ENCODE results near the gene S100A16.

The S100A16 gene

DNA sequence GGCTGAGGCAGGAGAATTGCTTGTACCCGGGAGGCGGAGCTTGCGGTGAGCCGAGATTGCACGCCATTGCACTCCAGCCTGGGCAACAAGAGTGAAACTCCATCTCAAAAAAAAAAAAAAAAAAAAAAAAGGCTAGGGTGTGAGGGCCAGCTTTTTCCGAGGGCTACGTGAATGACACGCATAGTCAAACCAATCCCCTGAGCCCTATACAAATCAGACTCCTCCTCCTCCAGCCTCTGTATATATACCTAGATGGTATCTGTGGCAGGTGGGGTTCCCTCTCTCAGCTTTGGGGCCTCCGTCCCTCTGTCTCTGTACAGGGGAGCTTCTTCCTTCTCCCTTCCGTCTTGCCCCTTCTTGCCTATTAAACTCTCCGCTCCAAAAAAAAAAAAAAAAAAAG, 6.7 kb downstream of the S100A16 start:
- no peak overlapping the region for H3K27ac ChIP-seq
- no peaks in the 10 kb centered on the region for H3K36me3 ChIP-seq

DNA sequence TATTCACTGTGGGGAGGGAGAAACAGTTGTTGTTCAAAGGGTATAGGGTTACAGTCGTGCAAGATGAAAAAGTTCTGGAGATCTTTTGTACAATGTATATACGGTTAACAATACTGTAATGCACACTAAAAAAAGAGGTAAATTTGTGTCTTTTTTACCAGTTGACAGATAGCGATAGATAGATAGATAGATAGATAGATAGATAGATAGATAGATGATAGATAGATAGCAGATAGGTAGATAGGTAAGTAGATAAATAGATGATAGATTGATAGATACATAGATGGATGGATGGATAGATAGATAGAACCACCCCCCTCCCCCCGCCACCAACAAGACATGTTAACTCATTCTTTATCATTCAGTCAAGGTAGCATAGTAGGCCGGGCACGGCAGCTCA, 10.2 kb downstream of the S100A16 start:
- TF ChIP-seq CTCF (IDR thresholded peaks at IDR 0.05), result no peak
- Histone ChIP-seq H3K36me3 (no peaks in the 10 kb centered on the region), H3K4me1 (ENCODE audit: control insufficient read depth in 1 of 2, insufficient read depth in 1 of 2, low read depth in 1 of 2, low read length in 1 of 2) (peaks cover 2 to 12% of the 10 kb centered on the region in 2 experiments), H3K27ac (no peak overlapping the region), H3K27me3 (peaks cover 71% of the 10 kb centered on the region), H3K4me3 (ENCODE audit: low read depth in 1 of 2, low read length in 1 of 2) (no peak overlapping the region), H3K9me3 (no peaks in the 10 kb centered on the region)

More for the DNA sequence above, 6.7 kb downstream of the S100A16 start:
- no peak overlapping the region for H3K4me3 ChIP-seq (ENCODE audit: low read depth in 1 of 2, low read length in 1 of 2)
- no peaks in the 10 kb centered on the region for H3K9me3 ChIP-seq
- no peak for TF ChIP-seq CTCF (IDR thresholded peaks at IDR 0.05)
- peaks cover 2 to 8% of the 10 kb centered on the region in 2 experiments for H3K4me1 ChIP-seq (ENCODE audit: control insufficient read depth in 1 of 2, insufficient read depth in 1 of 2, low read depth in 1 of 2, low read length in 1 of 2)
- peaks cover 65% of the 10 kb centered on the region for H3K27me3 ChIP-seq

- H3K4me1 ChIP-seq (ENCODE audit: control insufficient read depth in 1 of 2, insufficient read depth in 1 of 2, low read depth in 1 of 2, low read length in 1 of 2), result peaks cover 2 to 12% of the 10 kb centered on the region in 2 experiments
- H3K27me3 ChIP-seq, result peaks cover 54% of the 10 kb centered on the region
- H3K4me3 ChIP-seq (ENCODE audit: low read depth in 1 of 2, low read length in 1 of 2), result no peak overlapping the region
- no peak overlapping the region for H3K27ac ChIP-seq
- TF ChIP-seq CTCF (IDR thresholded peaks at IDR 0.05), result no peak
- H3K9me3 ChIP-seq, result no peaks in the 10 kb centered on the region
- no peaks in the 10 kb centered on the region for H3K36me3 ChIP-seq
Observed at GRCh38 chr1:153599847-153600246, 13.1 kb downstream of the S100A16 start.

DNA sequence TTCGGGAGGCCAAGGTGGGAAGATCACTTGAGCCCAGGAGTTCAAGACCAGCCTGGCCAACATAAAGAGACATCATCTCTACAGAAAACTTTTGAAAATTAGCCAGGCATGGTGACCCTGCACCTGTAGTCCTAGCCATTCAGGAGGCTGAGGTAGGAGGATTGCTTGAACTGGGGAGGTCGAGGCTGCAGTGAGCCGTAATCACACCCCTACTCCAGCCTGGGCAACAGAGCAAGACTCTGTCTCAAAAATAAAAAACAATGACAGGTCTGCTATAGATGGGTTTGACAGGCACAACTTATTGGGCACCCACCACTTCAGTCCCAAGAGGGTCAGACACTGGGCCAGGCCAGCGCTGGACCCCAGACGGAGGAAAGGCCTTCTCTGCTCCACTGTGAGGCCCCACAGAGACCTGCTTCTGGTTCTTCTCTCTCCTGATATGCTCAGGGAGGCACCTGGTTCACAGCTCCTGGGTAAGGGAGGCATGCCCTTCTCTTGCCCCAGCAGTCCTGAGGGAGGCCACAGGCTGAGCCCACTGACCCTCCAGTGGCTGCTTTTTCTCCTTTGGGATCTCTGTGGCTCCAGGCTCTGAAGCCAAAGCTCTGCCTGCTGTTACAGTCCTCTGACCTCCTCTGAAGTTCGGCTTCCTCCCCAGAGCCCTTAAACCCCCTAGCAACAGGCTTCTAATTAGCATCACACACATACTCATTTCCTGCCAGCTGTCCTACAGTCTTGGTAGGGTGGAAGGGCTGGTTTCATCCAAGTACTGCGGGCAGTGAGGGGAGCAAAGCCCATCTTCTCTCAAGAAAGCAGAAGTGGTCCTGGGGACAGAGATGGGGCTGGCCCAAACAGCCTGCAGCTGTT, 14.4 kb downstream of the S100A16 start:
- Histone ChIP-seq H3K9me3 (no peaks in the 10 kb centered on the region), H3K4me1 (ENCODE audit: control insufficient read depth in 1 of 2, insufficient read depth in 1 of 2, low read depth in 1 of 2, low read length in 1 of 2) (peaks cover 2 to 12% of the 10 kb centered on the region in 2 experiments), H3K27ac (no peak overlapping the region), H3K27me3 (peaks cover 41% of the 10 kb centered on the region), H3K36me3 (no peaks in the 10 kb centered on the region), H3K4me3 (ENCODE audit: low read depth in 1 of 2, low read length in 1 of 2) (no peak overlapping the region)
- TF ChIP-seq CTCF (IDR thresholded peaks at IDR 0.05), result no peak

DNA sequence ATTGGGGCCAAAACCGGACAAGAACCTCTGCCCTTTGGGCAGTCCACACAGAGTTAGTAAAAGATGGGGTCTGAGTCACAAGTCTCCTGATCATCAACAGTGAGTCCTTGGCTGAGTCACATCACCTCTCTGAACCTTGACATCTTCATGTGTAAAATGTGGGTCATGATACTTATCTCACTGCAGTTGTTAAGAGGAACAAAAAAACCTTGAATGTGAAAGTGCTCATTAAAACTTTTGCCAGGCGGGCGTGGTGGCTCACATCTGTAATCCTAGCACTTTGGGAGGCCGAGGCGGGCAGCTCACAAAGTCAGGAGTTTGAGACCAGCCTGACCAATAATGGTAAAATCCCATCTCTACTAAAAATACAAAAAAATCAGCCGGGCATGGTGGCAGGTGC, 15.7 kb downstream of the S100A16 start:
- TF ChIP-seq CTCF (IDR thresholded peaks at IDR 0.05), result no peak
- Histone ChIP-seq H3K9me3 (no peaks in the 10 kb centered on the region), H3K27ac (no peak overlapping the region), H3K36me3 (no peaks in the 10 kb centered on the region), H3K4me3 (ENCODE audit: low read depth in 1 of 2, low read length in 1 of 2) (no peak overlapping the region), H3K27me3 (peaks cover 27% of the 10 kb centered on the region), H3K4me1 (ENCODE audit: control insufficient read depth in 1 of 2, insufficient read depth in 1 of 2, low read depth in 1 of 2, low read length in 1 of 2) (peaks cover 2 to 12% of the 10 kb centered on the region in 2 experiments)

All from neutrophil (primary cell).